ENCODE data around the gene METAP1. TPM values are rescaled to one million over a fixed set of nuclear protein-coding genes. Genes with fewer than 3 reads are reported as not detected.
"Not testable (repeated sequence)": the region's sequence is repeated elsewhere in the genome, so short reads cannot be mapped to it uniquely, and the experiment has no call there.

METAP1 gene
- total RNA-seq, 3 donors from 2014 or later (not counting 1 experiment from before 2014, with no cell fraction given), result 41.1 to 54.3 (median 41.5) TPM

DNA sequence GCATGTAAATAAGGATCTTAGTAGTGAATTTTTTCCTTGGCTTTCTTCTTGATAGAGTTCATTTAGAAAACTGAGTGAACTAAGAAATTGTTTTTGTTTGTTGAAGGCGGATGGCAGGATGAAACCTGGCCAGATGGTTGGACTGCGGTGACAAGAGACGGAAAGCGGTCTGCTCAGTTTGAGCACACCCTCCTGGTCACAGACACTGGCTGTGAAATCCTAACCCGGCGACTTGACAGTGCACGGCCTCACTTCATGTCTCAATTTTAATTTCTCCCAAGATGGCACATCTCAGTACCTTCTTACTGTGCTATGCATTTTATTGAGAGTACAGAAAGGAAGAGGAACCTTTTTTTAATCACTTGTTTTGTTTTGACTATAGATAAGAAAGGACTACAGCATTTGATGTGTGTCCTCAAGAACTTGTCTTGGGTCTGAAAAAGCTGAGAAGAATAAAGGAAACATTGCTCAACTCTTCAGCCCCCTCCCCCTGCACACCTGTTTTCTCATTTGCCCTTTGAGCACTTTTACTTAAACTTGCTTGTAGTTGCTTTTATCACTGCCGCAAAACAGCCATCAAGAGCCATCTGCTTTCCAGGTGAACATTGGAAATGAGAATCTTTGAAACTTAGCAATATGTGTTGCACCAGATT, 65.7 kb downstream of the METAP1 start:
- Mint-ChIP-seq H3K36me3 (peaks cover 11% of the 10 kb centered on the region), H3K4me1 (peaks cover 2% of the 10 kb centered on the region in 2 donors), H3K27ac (no peak overlapping the region), H3K9me3 (no peaks in the 10 kb centered on the region), H3K27me3 (ENCODE audit: low read depth in 2 of 2) (no peaks in the 10 kb centered on the region), H3K4me3 (no peak overlapping the region)
- intact Hi-C loops (cut with micrococcal nuclease), result no loop called here
- no peaks in the 10 kb centered on the region for H3K9me3 ChIP-seq (ENCODE audit: control insufficient read depth, insufficient read depth, low read length)
- H3K27me3 ChIP-seq (ENCODE audit: control insufficient read depth, insufficient read depth, low read length), result no peaks in the 10 kb centered on the region
- no peaks in the 10 kb centered on the region for H3K4me1 ChIP-seq (ENCODE audit: control insufficient read depth, insufficient read depth, low read length)
- DNase-seq (no peak), ATAC-seq (no peak)
- no peak overlapping the region for H3K27ac ChIP-seq (ENCODE audit: low read length)
- no peak overlapping the region for H3K4me3 ChIP-seq (ENCODE audit: low read length)
- WGBS (ENCODE audit: insufficient coverage), result 96% methylated on average over 8 of the region's 8 CpGs
- peaks cover 34% of the 10 kb centered on the region for H3K36me3 ChIP-seq (ENCODE audit: control insufficient read depth, insufficient read depth, low read length)
- TF ChIP-seq, protein P1, sequence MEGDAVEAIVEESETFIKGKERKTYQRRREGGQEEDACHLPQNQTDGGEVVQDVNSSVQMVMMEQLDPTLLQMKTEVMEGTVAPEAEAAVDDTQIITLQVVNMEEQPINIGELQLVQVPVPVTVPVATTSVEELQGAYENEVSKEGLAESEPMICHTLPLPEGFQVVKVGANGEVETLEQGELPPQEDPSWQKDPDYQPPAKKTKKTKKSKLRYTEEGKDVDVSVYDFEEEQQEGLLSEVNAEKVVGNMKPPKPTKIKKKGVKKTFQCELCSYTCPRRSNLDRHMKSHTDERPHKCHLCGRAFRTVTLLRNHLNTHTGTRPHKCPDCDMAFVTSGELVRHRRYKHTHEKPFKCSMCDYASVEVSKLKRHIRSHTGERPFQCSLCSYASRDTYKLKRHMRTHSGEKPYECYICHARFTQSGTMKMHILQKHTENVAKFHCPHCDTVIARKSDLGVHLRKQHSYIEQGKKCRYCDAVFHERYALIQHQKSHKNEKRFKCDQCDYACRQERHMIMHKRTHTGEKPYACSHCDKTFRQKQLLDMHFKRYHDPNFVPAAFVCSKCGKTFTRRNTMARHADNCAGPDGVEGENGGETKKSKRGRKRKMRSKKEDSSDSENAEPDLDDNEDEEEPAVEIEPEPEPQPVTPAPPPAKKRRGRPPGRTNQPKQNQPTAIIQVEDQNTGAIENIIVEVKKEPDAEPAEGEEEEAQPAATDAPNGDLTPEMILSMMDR (IDR thresholded peaks at IDR 0.05), result no peak

DNA sequence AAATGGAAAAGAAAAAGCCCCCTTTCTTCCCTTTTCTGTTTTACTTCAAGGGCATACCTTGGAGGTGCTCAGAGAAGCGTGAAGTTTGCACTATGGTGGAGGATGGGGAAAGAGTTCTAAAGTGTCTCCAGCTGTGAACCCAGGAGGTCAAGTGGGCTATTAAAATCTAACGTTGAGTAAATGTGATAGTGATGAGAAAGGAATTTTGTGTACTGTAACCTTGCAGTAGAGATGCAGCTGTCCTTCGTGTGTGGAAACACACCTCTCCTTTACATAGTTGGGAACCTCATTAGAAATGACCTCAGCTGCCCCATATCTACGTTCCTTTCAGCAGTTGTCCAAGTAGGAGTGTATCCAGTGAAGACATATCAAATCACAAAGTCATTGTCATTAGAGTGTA, 66.6 kb downstream of the METAP1 start:
- Mint-ChIP-seq H3K27ac (no peak overlapping the region), H3K27me3 (ENCODE audit: low read depth in 2 of 2) (no peaks in the 10 kb centered on the region), H3K36me3 (peaks cover 10% of the 10 kb centered on the region), H3K9me3 (no peaks in the 10 kb centered on the region), H3K4me1 (no peaks in the 10 kb centered on the region), H3K4me3 (no peak overlapping the region)
- H3K27me3 ChIP-seq (ENCODE audit: control insufficient read depth, insufficient read depth, low read length), result no peaks in the 10 kb centered on the region
- TF ChIP-seq, protein P1 (IDR thresholded peaks at IDR 0.05), result no peak
- H3K36me3 ChIP-seq (ENCODE audit: control insufficient read depth, insufficient read depth, low read length), result peaks cover 35% of the 10 kb centered on the region
- no peaks in the 10 kb centered on the region for H3K4me1 ChIP-seq (ENCODE audit: control insufficient read depth, insufficient read depth, low read length)
- no peak for DNase-seq
- H3K27ac ChIP-seq (ENCODE audit: low read length), result no peak overlapping the region
- WGBS (ENCODE audit: insufficient coverage), result 95% methylated on average over 3 of the region's 4 CpGs
- H3K4me3 ChIP-seq (ENCODE audit: low read length), result no peak overlapping the region
- no peaks in the 10 kb centered on the region for H3K9me3 ChIP-seq (ENCODE audit: control insufficient read depth, insufficient read depth, low read length)
- no peak for ATAC-seq
- intact Hi-C loops (cut with micrococcal nuclease), result no loop called here

DNA sequence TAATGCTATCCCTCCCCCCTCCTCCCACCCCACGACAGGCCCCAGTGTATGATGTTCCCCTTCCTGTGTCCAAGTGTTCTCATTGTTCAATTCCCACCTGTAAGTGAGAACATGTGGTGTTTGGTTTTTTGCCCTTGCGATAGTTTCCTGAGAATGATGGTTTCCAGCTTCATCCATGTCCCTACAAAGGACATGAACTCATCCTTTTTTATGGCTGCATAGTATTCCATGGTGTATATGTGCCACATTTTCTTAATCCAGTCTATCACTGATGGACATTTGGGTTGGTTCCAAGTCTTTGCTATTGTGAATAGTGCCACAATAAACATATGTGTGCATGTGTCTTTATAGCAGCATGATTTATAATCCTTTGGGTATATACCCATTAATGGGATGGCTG, 70.0 kb downstream of the METAP1 start:
- H3K9me3 Mint-ChIP-seq; DNase-seq; H3K27ac Mint-ChIP-seq; H3K27me3 ChIP-seq (ENCODE audit: control insufficient read depth, insufficient read depth, low read length); H3K4me3 ChIP-seq (ENCODE audit: low read length); H3K27ac ChIP-seq (ENCODE audit: low read length); H3K27me3 Mint-ChIP-seq (ENCODE audit: low read depth in 2 of 2); H3K4me1 Mint-ChIP-seq; intact Hi-C loops (cut with micrococcal nuclease); ATAC-seq; H3K4me3 Mint-ChIP-seq; H3K36me3 Mint-ChIP-seq; H3K4me1 ChIP-seq (ENCODE audit: control insufficient read depth, insufficient read depth, low read length); H3K9me3 ChIP-seq (ENCODE audit: control insufficient read depth, insufficient read depth, low read length): not testable (repeated sequence)
- peaks cover 23% of the 10 kb centered on the region for H3K36me3 ChIP-seq (ENCODE audit: control insufficient read depth, insufficient read depth, low read length)
- no CpG with 5 or more reads among the region's 2 CpGs for WGBS (ENCODE audit: insufficient coverage)

DNA sequence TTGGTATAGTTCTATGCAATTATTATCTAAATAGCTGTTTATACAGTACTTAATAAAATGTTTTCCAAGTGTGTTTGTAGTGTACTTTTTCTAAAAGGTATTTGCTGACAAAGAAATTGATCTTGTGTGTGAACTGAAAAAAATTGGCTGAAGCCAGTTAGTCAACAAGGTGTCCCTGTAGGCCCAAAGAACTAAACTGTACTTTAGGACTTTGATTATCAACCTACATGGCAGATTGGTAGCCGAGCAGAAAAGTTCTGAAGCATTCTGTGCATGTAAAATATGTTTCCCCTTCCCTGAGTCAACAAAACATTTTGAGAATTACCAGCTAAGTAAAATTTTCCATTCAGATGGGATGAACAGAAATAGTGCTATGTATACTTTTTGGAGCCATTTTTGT, 72.1 kb downstream of the METAP1 start:
- peaks cover 31% of the 10 kb centered on the region for H3K36me3 ChIP-seq (ENCODE audit: control insufficient read depth, insufficient read depth, low read length)
- H3K27ac ChIP-seq (ENCODE audit: low read length), result no peak overlapping the region
- no peak for ATAC-seq
- H3K9me3 ChIP-seq (ENCODE audit: control insufficient read depth, insufficient read depth, low read length), result no peaks in the 10 kb centered on the region
- intact Hi-C loops (cut with micrococcal nuclease), result no loop called here
- H3K27me3 ChIP-seq (ENCODE audit: control insufficient read depth, insufficient read depth, low read length), result no peaks in the 10 kb centered on the region
- Mint-ChIP-seq H3K9me3 (no peaks in the 10 kb centered on the region), H3K4me1 (peaks cover 0 to 5% of the 10 kb centered on the region in 2 donors), H3K4me3 (no peak overlapping the region), H3K27ac (peak overlapping the region; percentile 2 to 29), H3K36me3 (peaks cover 8% of the 10 kb centered on the region), H3K27me3 (ENCODE audit: low read depth in 2 of 2) (no peaks in the 10 kb centered on the region)
- H3K4me1 ChIP-seq (ENCODE audit: control insufficient read depth, insufficient read depth, low read length), result no peaks in the 10 kb centered on the region
- no peak for DNase-seq
- TF ChIP-seq, protein P1 (IDR thresholded peaks at IDR 0.05), result no peak
- H3K4me3 ChIP-seq (ENCODE audit: low read length), result no peak overlapping the region
- WGBS (ENCODE audit: insufficient coverage), result 91% methylated on average over 1 of the region's 1 CpG

Data from natural killer cell (primary cell).